ENCODE results near the gene TMCC3. TPM values are rescaled to one million over a fixed set of nuclear protein-coding genes. Genes with fewer than 3 reads are reported as not detected.

Gene TMCC3
- total RNA-seq, 1 experiment from 2014 or later: 2.1 TPM

DNA sequence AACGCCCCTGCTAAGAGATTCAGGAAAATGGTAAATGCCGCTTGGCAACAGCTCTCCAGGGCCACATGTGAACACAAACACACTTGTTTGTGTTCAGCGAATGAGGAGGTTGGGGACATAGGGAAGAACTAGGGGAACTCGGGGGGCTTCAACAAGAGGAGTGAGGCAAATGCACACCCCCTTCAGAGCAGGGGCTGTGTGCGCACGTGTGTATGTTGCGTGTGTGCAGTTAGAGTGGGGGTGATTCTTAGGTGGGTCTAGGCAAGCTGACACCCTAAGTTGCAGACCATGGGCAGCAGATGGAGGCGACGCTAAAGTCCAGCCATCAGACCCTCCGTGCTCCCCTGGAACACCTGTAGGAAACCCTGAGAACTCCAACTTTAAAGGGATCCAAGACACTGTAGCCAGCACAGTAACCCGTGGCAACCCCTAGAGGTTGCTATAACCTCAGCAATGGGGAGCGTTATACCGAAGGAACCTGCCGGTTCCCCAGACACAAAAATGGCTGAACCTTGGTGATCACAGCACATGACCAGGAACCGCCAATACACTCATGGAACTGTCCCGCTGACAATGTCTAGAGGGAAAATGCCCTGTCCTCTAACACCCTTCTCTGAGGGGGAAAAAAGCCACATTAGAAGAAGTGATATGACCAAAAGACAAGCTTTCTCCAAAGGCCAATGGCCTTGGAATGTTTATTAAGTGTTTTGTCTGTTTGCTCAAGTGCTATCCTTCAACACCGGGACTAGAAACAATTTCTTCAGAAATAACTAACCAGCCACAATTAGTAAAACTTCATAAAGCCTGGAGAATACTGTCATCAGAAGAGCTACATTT, 104.2 kb downstream of the TMCC3 start:
- H3K4me1 Mint-ChIP-seq (ENCODE audit: low read depth, unreplicated experiment): no peaks in the 10 kb centered on the region
- intact Hi-C loops (cut with micrococcal nuclease; ENCODE audit: unreplicated experiment): loop anchor here (1.0 to 10.0 kb wide), 4 partner anchors 179 to 790 kb away; no protein-coding TSS in a partner anchor
- no peak overlapping the region for H3K4me3 ChIP-seq (ENCODE audit: low read depth, low read length)
- no peaks in the 10 kb centered on the region for H3K27me3 ChIP-seq (replicated peaks; ENCODE audit: control insufficient read depth, insufficient read depth, low read length)
- no peaks in the 10 kb centered on the region; the same call in 1 of the 2 replicates for H3K36me3 ChIP-seq (ENCODE audit: control insufficient read depth, insufficient read depth, low read length)
- H3K27ac Mint-ChIP-seq (ENCODE audit: unreplicated experiment): no peak overlapping the region
- POLR2A ChIA-PET: no interaction called here
- TF ChIP-seq, protein P1, sequence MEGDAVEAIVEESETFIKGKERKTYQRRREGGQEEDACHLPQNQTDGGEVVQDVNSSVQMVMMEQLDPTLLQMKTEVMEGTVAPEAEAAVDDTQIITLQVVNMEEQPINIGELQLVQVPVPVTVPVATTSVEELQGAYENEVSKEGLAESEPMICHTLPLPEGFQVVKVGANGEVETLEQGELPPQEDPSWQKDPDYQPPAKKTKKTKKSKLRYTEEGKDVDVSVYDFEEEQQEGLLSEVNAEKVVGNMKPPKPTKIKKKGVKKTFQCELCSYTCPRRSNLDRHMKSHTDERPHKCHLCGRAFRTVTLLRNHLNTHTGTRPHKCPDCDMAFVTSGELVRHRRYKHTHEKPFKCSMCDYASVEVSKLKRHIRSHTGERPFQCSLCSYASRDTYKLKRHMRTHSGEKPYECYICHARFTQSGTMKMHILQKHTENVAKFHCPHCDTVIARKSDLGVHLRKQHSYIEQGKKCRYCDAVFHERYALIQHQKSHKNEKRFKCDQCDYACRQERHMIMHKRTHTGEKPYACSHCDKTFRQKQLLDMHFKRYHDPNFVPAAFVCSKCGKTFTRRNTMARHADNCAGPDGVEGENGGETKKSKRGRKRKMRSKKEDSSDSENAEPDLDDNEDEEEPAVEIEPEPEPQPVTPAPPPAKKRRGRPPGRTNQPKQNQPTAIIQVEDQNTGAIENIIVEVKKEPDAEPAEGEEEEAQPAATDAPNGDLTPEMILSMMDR (IDR thresholded peaks at IDR 0.05; ENCODE audit: insufficient read depth in 1 of 2, low read depth in 1 of 2, low read length in 1 of 2, severe bottlenecking in 1 of 2, unreplicated experiment in 1 of 2): peak; percentile 46 to 75
- H3K36me3 Mint-ChIP-seq (ENCODE audit: insufficient read depth, unreplicated experiment): no peaks in the 10 kb centered on the region
- H3K4me3 Mint-ChIP-seq (ENCODE audit: unreplicated experiment): no peak overlapping the region
- peaks cover 32% of the 10 kb centered on the region for H3K9me3 Mint-ChIP-seq (ENCODE audit: unreplicated experiment)
- CTCF ChIA-PET: no interaction called here
- no peaks in the 10 kb centered on the region for H3K27me3 Mint-ChIP-seq (ENCODE audit: insufficient read depth, unreplicated experiment)
- BruUV-seq (replicated peaks): no TSS peak
- no peaks in the 10 kb centered on the region for H3K4me1 ChIP-seq
- peaks cover 8% of the 10 kb centered on the region for H3K9me3 ChIP-seq
- peak; percentile 40 to 66 for DNase-seq

- TF ChIP-seq, protein P1 (IDR thresholded peaks at IDR 0.05; ENCODE audit: insufficient read depth in 1 of 2, low read depth in 1 of 2, low read length in 1 of 2, severe bottlenecking in 1 of 2, unreplicated experiment in 1 of 2): no peak
Measured at GRCh38 chr12:94544355-94544754, 106.0 kb downstream of the TMCC3 start.

GRCh38 chr12:94538318-94538717, 112.0 kb downstream of the TMCC3 start:
- POLR2A ChIA-PET: no interaction called here
- no peaks in the 10 kb centered on the region for H3K27me3 Mint-ChIP-seq (ENCODE audit: insufficient read depth, unreplicated experiment)
- peaks cover 17% of the 10 kb centered on the region for H3K4me1 Mint-ChIP-seq (ENCODE audit: low read depth, unreplicated experiment)
- DNase-seq: no peak
- H3K36me3 ChIP-seq (ENCODE audit: control insufficient read depth, insufficient read depth, low read length): no peaks in the 10 kb centered on the region
- H3K27me3 ChIP-seq (replicated peaks; ENCODE audit: control insufficient read depth, insufficient read depth, low read length): no peaks in the 10 kb centered on the region
- CTCF ChIA-PET: no interaction called here
- H3K4me1 ChIP-seq: peaks cover 4% of the 10 kb centered on the region; the same call in 1 of the 2 replicates
- no peaks in the 10 kb centered on the region for H3K9me3 Mint-ChIP-seq (ENCODE audit: unreplicated experiment)
- no peak overlapping the region for H3K4me3 Mint-ChIP-seq (ENCODE audit: unreplicated experiment)
- no TSS peak for BruUV-seq (replicated peaks)
- H3K4me3 ChIP-seq (ENCODE audit: low read depth, low read length): no peak overlapping the region
- H3K9me3 ChIP-seq: no peaks in the 10 kb centered on the region
- H3K27ac Mint-ChIP-seq (ENCODE audit: unreplicated experiment): no peak overlapping the region
- H3K36me3 Mint-ChIP-seq (ENCODE audit: insufficient read depth, unreplicated experiment): no peaks in the 10 kb centered on the region
- TF ChIP-seq, protein P1 (IDR thresholded peaks at IDR 0.05; ENCODE audit: insufficient read depth in 1 of 2, low read depth in 1 of 2, low read length in 1 of 2, severe bottlenecking in 1 of 2, unreplicated experiment in 1 of 2): no peak
- intact Hi-C loops (cut with micrococcal nuclease; ENCODE audit: unreplicated experiment): loop anchor here (10.0 kb wide), 1 partner anchor 244 kb away; no protein-coding TSS in a partner anchor

More at GRCh38 chr12:94544355-94544754, 106.0 kb downstream of the TMCC3 start:
- Mint-ChIP-seq H3K36me3 (ENCODE audit: insufficient read depth, unreplicated experiment) (no peaks in the 10 kb centered on the region), H3K9me3 (ENCODE audit: unreplicated experiment) (peaks cover 20% of the 10 kb centered on the region), H3K4me3 (ENCODE audit: unreplicated experiment) (no peak overlapping the region), H3K27me3 (ENCODE audit: insufficient read depth, unreplicated experiment) (no peaks in the 10 kb centered on the region), H3K4me1 (ENCODE audit: low read depth, unreplicated experiment) (no peaks in the 10 kb centered on the region), H3K27ac (ENCODE audit: unreplicated experiment) (no peak overlapping the region)
- ChIA-PET POLR2A (no interaction called here), CTCF (no interaction called here)
- no peaks in the 10 kb centered on the region for H3K4me1 ChIP-seq
- no peak for DNase-seq
- H3K4me3 ChIP-seq (ENCODE audit: low read depth, low read length): no peak overlapping the region
- no peaks in the 10 kb centered on the region for H3K27me3 ChIP-seq (replicated peaks; ENCODE audit: control insufficient read depth, insufficient read depth, low read length)
- BruUV-seq (replicated peaks): no TSS peak
- intact Hi-C loops (cut with micrococcal nuclease; ENCODE audit: unreplicated experiment): loop anchor here (10.0 kb wide), 1 partner anchor 180 kb away; no protein-coding TSS in a partner anchor
- no peaks in the 10 kb centered on the region; the same call in 1 of the 2 replicates for H3K36me3 ChIP-seq (ENCODE audit: control insufficient read depth, insufficient read depth, low read length)
- peaks cover 8% of the 10 kb centered on the region for H3K9me3 ChIP-seq

All from Caco-2 (cell line).